T47D (cell line): ENCODE measurements around the gene TRIB2.

Experiments used
- DNase-seq, 2 experiments: peaks; one replicate each; pipeline versions ENCODE4 v3.0.0 to v3.0.0-alpha.2; 2011 to 2012; ENCODE audit warnings: low read depth in 1 of 2, low spot score in 1 of 2
- JUND ChIP-seq: IDR thresholded peaks from 2 replicates; pipeline ENCODE4 v1.6.1; 2012; ENCODE audit warnings: low read depth
- in situ Hi-C: cut with HindIII; loops from 2 replicates; pipeline ENCODE4 v1.10.0; 2016; ENCODE audit warnings: low sequenced_read_pairs, low pct_unique_long_range_greater_than_20kb

Gene TRIB2

GRCh38 chr2:12684471-12684936, 32.2 kb upstream of the TRIB2 start:
- in situ Hi-C loops, result no loop called here
- DNase-seq, result no peak
- no peak for TF ChIP-seq JUND

GRCh38 chr2:12685145-12685544, 31.6 kb upstream of the TRIB2 start:
- in situ Hi-C loops, result no loop called here
- no peak for DNase-seq
- TF ChIP-seq JUND, result no peak

- DNase-seq, result no peak
- in situ Hi-C loops, result no loop called here
- TF ChIP-seq JUND, result no peak
Measured at GRCh38 chr2:12685956-12686355, 30.8 kb upstream of the TRIB2 start.

- TF ChIP-seq JUND, result no peak
- in situ Hi-C loops, result no loop called here
- no peak for DNase-seq
Measured at GRCh38 chr2:12686708-12687283, 29.9 kb upstream of the TRIB2 start.

GRCh38 chr2:12688091-12688490, 28.6 kb upstream of the TRIB2 start:
- no peak for TF ChIP-seq JUND
- DNase-seq, result no peak
- in situ Hi-C loops, result no loop called here

- no peak for TF ChIP-seq JUND
- DNase-seq, result no peak
- in situ Hi-C loops, result no loop called here
Measured at GRCh38 chr2:12688893-12689292, 27.8 kb upstream of the TRIB2 start.

GRCh38 chr2:12693509-12693908, 23.2 kb upstream of the TRIB2 start:
- no peak for TF ChIP-seq JUND
- in situ Hi-C loops, result no loop called here

GRCh38 chr2:12694990-12695774, 21.6 kb upstream of the TRIB2 start:
- no peak for TF ChIP-seq JUND
- in situ Hi-C loops, result no loop called here
- no peak for DNase-seq

More at GRCh38 chr2:12693509-12693908, 23.2 kb upstream of the TRIB2 start:
- no peak for DNase-seq

GRCh38 chr2:12697617-12698016, 19.1 kb upstream of the TRIB2 start:
- TF ChIP-seq JUND, result no peak
- DNase-seq, result no peak

GRCh38 chr2:12700989-12701388, 15.7 kb upstream of the TRIB2 start:
- no peak for DNase-seq
- TF ChIP-seq JUND, result no peak
- in situ Hi-C loops, result no loop called here

More at GRCh38 chr2:12697617-12698016, 19.1 kb upstream of the TRIB2 start:
- in situ Hi-C loops, result no loop called here

- DNase-seq, result no peak
- TF ChIP-seq JUND, result no peak
- in situ Hi-C loops, result no loop called here
Measured at GRCh38 chr2:12701786-12702167, 15.0 kb upstream of the TRIB2 start.

GRCh38 chr2:12702168-12703121, 14.3 kb upstream of the TRIB2 start:
- TF ChIP-seq JUND, result no peak
- in situ Hi-C loops, result no loop called here
- no peak for DNase-seq
